ENCODE data around the gene BABAM1. TPM values are rescaled to one million over a fixed set of nuclear protein-coding genes. Genes with fewer than 3 reads are reported as not detected.
"Not testable (repeated sequence)": the region's sequence is repeated elsewhere in the genome, so short reads cannot be mapped to it uniquely, and the experiment has no call there.

BABAM1 gene
- total RNA-seq, 1 experiment from 2014 or later, result 93.3 TPM

DNA sequence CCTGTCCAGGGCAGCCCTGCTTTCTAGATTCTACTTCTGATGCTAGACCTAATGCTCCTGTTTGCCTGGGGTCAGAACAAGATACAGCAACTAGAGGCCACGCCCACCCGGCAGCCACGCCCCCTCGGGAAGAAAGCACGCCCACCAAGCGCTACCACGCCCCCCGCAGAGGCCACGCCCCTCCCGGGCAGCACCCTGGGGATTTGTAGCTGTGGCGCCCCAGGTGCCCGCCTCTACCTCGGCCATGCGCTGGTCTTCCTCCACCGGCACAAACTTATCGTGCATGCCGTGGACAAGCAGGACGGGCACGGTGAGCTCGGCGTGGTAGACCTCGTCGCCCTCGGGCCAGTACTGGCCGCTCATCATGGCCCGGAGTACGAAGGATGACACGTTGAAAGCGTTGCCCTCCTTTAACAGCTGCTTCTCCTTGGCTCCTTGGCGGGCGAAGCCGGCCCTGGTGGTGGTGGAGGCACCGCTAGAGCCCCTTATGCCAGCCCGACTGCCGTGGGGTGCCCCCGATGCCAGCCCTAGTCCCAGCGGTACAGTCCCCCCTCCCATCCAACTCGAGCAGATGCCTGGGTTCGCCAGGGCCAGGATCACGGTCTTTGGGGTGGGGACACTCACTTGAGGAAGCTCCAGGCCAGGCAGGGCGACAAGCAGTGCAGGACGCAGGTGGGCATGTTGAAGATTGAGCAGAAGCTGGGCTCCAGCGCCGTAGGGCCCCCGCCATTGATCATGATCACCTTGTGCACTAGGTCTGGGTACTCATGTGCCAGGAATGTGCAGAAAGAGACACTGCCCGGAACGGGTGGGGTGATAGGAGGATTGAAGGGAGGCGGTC, 27.0 kb downstream of the BABAM1 start:
- no peak for DNase-seq (ENCODE audit: low read depth, low spot score)
- no TSS peak for BruUV-seq (replicated peaks)
- CTCF ChIA-PET, result interaction anchor here (1.1 to 1.7 kb wide), 4 partner anchors 11 to 92 kb away, joined by 4 to 7 read pairs (median 4); partner anchors contain the start of genes ANO8 and MRPL34

DNA sequence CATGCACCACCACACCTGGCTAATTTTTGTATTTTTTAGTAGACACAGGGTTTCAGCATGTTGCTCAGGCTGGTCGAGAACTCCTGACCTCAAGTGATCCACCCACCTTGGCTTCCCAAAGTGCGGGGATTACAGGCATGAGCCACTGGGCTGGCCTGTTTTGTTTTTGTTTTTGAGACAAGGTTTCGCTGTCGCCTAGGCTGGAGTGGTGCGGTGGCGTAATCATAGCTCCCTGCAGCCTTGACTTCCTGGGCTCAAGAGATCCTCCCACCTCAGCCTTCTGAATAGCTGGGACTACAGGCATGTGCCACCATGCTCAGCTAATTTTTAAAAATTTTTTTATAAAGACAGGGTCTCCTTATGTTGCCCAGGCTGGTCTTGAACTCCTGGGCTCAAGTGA, 28.3 kb downstream of the BABAM1 start:
- DNase-seq (ENCODE audit: low read depth, low spot score); H3K9me2 ChIP-seq (ENCODE audit: insufficient read depth); H3K36me3 ChIP-seq (ENCODE audit: control insufficient read depth in 1 of 2, insufficient read depth in 2 of 2, low read length in 2 of 2); BruUV-seq (replicated peaks); ATAC-seq; intact Hi-C loops (cut with micrococcal nuclease); H3K4me3 ChIP-seq (replicated peaks in 1 of 2; ENCODE audit: low read depth in 1 of 2, low read length in 2 of 2); H3K9ac ChIP-seq (ENCODE audit: low read length); H2AFZ ChIP-seq (ENCODE audit: low read depth, low read length, poor library complexity, severe bottlenecking); H3K9me3 ChIP-seq (ENCODE audit: control insufficient read depth in 1 of 2, insufficient read depth in 1 of 2, low read depth in 1 of 2, low read length in 2 of 2); H4K20me1 ChIP-seq (ENCODE audit: insufficient read depth); H3K27me3 ChIP-seq (ENCODE audit: insufficient read depth, low read length); H3K4me2 ChIP-seq (ENCODE audit: low read length): not testable (repeated sequence)
- ChIA-PET RAD21 (ENCODE audit: low non-redundant PET in 1 of 2, low total read pairs in 2 of 2, uncharacterized antibody in 2 of 2, unreplicated experiment in 2 of 2) (interaction anchor here in 1 of 2 experiments (0.8 kb wide), 1 partner anchor 10 kb away, joined by 3 read pairs; the partner anchor contains the start of gene MRPL34), CTCF (interaction anchor here (1.2 kb wide), 1 partner anchor 10 kb away, joined by 5 read pairs; the partner anchor contains the start of gene MRPL34), POLR2A (interaction anchor here (1.8 kb wide), 1 partner anchor 10 kb away, joined by 4 read pairs; the partner anchor contains the start of gene MRPL34)
- Histone ChIP-seq H3K79me2 (ENCODE audit: insufficient read depth, low read length) (peaks cover 37% of the 10 kb centered on the region), H3K4me1 (ENCODE audit: control insufficient read depth in 1 of 2, insufficient read depth in 2 of 2, low read length in 2 of 2) (peaks cover 20 to 40% of the 10 kb centered on the region in 2 experiments), H3K27ac (ENCODE audit: low read depth, low read length) (peak overlapping the region; percentile 23; the same call in 1 of the 2 replicates)

More for the DNA sequence above, 27.0 kb downstream of the BABAM1 start:
- Histone ChIP-seq H3K9ac (ENCODE audit: low read length) (peak overlapping the region; percentile 68; the same call in 1 of the 2 replicates), H3K36me3 (ENCODE audit: control insufficient read depth in 1 of 2, insufficient read depth in 2 of 2, low read length in 2 of 2) (peaks cover 0 to 10% of the 10 kb centered on the region in 2 experiments; a peak in 2 of 4 replicates), H3K9me2 (ENCODE audit: insufficient read depth) (no peaks in the 10 kb centered on the region), H3K4me2 (ENCODE audit: low read length) (peak overlapping the region; percentile 82), H3K9me3 (ENCODE audit: control insufficient read depth in 1 of 2, insufficient read depth in 1 of 2, low read depth in 1 of 2, low read length in 2 of 2) (no peaks in the 10 kb centered on the region; a peak in 1 of 4 replicates), H3K79me2 (ENCODE audit: insufficient read depth, low read length) (peaks cover 37% of the 10 kb centered on the region), H3K4me1 (ENCODE audit: control insufficient read depth in 1 of 2, insufficient read depth in 2 of 2, low read length in 2 of 2) (peaks cover 20 to 44% of the 10 kb centered on the region in 2 experiments), H4K20me1 (ENCODE audit: insufficient read depth) (no peaks in the 10 kb centered on the region), H3K27ac (ENCODE audit: low read depth, low read length) (peak overlapping the region; percentile 57), H3K27me3 (ENCODE audit: insufficient read depth, low read length) (no peaks in the 10 kb centered on the region), H2AFZ (ENCODE audit: low read depth, low read length, poor library complexity, severe bottlenecking) (no peak overlapping the region), H3K4me3 (replicated peaks in 1 of 2; ENCODE audit: low read depth in 1 of 2, low read length in 2 of 2) (peak overlapping the region; percentile 60 to 67)
- peak; percentile 30 for ATAC-seq
- POLR2A ChIA-PET, result interaction anchor here (1.0 to 2.4 kb wide), 3 partner anchors 10 to 95 kb away, joined by 3 to 22 read pairs (median 4); partner anchors contain the start of genes ABHD8, DDA1 and MRPL34
- intact Hi-C loops (cut with micrococcal nuclease), result no loop called here
- TF ChIP-seq POLR2A (IDR thresholded peaks at IDR 0.05; ENCODE audit: borderline replicate concordance, extremely low read depth, insufficient read depth, insufficient read length), result no peak
- TF ChIP-seq, protein P1, sequence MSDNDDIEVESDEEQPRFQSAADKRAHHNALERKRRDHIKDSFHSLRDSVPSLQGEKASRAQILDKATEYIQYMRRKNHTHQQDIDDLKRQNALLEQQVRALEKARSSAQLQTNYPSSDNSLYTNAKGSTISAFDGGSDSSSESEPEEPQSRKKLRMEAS (IDR thresholded peaks at IDR 0.05), result no peak
- TF ChIP-seq, protein P2, sequence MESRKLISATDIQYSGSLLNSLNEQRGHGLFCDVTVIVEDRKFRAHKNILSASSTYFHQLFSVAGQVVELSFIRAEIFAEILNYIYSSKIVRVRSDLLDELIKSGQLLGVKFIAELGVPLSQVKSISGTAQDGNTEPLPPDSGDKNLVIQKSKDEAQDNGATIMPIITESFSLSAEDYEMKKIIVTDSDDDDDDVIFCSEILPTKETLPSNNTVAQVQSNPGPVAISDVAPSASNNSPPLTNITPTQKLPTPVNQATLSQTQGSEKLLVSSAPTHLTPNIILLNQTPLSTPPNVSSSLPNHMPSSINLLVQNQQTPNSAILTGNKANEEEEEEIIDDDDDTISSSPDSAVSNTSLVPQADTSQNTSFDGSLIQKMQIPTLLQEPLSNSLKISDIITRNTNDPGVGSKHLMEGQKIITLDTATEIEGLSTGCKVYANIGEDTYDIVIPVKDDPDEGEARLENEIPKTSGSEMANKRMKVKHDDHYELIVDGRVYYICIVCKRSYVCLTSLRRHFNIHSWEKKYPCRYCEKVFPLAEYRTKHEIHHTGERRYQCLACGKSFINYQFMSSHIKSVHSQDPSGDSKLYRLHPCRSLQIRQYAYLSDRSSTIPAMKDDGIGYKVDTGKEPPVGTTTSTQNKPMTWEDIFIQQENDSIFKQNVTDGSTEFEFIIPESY (IDR thresholded peaks at IDR 0.05; ENCODE audit: extremely low read depth, insufficient replicate concordance, low read length), result no peak
- TF ChIP-seq ZNF274 (IDR thresholded peaks at IDR 0.05; ENCODE audit: low read depth, low read length), result no peak
- TF ChIP-seq ZFX (IDR thresholded peaks at IDR 0.05), result no peak
- TF ChIP-seq, protein P3, sequence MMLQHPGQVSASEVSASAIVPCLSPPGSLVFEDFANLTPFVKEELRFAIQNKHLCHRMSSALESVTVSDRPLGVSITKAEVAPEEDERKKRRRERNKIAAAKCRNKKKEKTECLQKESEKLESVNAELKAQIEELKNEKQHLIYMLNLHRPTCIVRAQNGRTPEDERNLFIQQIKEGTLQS (IDR thresholded peaks at IDR 0.05), result no peak
- TF ChIP-seq JUND (IDR thresholded peaks at IDR 0.05), result no peak
- TF ChIP-seq ELF1 (IDR thresholded peaks at IDR 0.05; ENCODE audit: borderline replicate concordance, low read depth), result no peak
- RAD21 ChIA-PET (ENCODE audit: low non-redundant PET in 1 of 2, low total read pairs in 2 of 2, uncharacterized antibody in 2 of 2, unreplicated experiment in 2 of 2), result interaction anchor here in 1 of 2 experiments (1.2 kb wide), 1 partner anchor 11 kb away, joined by 3 read pairs; no protein-coding TSS in a partner anchor
